Fibroblast of skin of left biceps (primary cell): ENCODE data around the gene SLC38A7.

Experiments used
- DNase-seq, 2 experiments: peaks; one replicate each; pipeline ENCODE4 v3.0.0-alpha.2; 2013; ENCODE audit warnings: low read depth in 2 of 2

SLC38A7 gene

GRCh38 chr16:58684354-58685083 lies at the start of gene SLC38A7:
Gene SLC38A7 (minus strand): TSS chr16:58684770. CDS start chr16:58680126, 4,644 bp downstream.
- DNase-seq: peak; percentile 36 to 40

GRCh38 chr16:58733671-58734458 lies 49.3 kb upstream of the SLC38A7 start, which contains the start of gene GOT2:
Gene GOT2 (minus strand): TSS chr16:58734316. CDS start chr16:58734228, 88 bp downstream.
- peak; percentile 41 to 48 for DNase-seq

- no peak for DNase-seq
These were observed 48.7 kb upstream of the SLC38A7 start for GRCh38 chr16:58733248-58733670.

- DNase-seq: no peak
These were observed 48.1 kb upstream of the SLC38A7 start for GRCh38 chr16:58732545-58733247.

- DNase-seq: no peak
These were observed 46.3 kb upstream of the SLC38A7 start for GRCh38 chr16:58730724-58731370.

GRCh38 chr16:58727796-58728568 lies 43.4 kb upstream of the SLC38A7 start:
- DNase-seq: no peak

GRCh38 chr16:58727028-58727781 lies 42.6 kb upstream of the SLC38A7 start:
- DNase-seq: no peak

- no peak for DNase-seq
These were observed 38.5 kb upstream of the SLC38A7 start for GRCh38 chr16:58723109-58723508.

- DNase-seq: no peak
These were observed 33.4 kb upstream of the SLC38A7 start for GRCh38 chr16:58717994-58718393.

GRCh38 chr16:58716468-58716867 lies 31.9 kb upstream of the SLC38A7 start:
- DNase-seq: no peak

- DNase-seq: no peak
These were observed 29.2 kb upstream of the SLC38A7 start for GRCh38 chr16:58713742-58714141.

- no peak for DNase-seq
These were observed 24.8 kb upstream of the SLC38A7 start for GRCh38 chr16:58709333-58709732.

GRCh38 chr16:58699151-58699550 lies 14.6 kb upstream of the SLC38A7 start:
- DNase-seq: no peak

- no peak for DNase-seq
These were observed 10.8 kb upstream of the SLC38A7 start for GRCh38 chr16:58695368-58695767.

- DNase-seq: no peak
These were observed 7.9 kb upstream of the SLC38A7 start for GRCh38 chr16:58692450-58692849.

GRCh38 chr16:58686985-58687706 lies 2.6 kb upstream of the SLC38A7 start:
- peak in 1 of 2 experiments; percentile 7 for DNase-seq

GRCh38 chr16:58685084-58685449 lies 497 bp upstream of the SLC38A7 start:
- no peak for DNase-seq

- DNase-seq: no peak
These were observed 593 bp downstream of the SLC38A7 start for GRCh38 chr16:58684001-58684353.

- no peak for DNase-seq
These were observed 4.8 kb downstream of the SLC38A7 start for GRCh38 chr16:58679763-58680162.

- no peak for DNase-seq
These were observed 5.9 kb downstream of the SLC38A7 start for GRCh38 chr16:58678716-58679115.
